Measurements from ENCODE around the gene ZNF879. TPM values are rescaled to one million over a fixed set of nuclear protein-coding genes. Genes with fewer than 3 reads are reported as not detected.

The ZNF879 gene
- total and polyA plus RNA-seq, 2 of the 13 experiments (the other 11 are each of a cell fraction or from before 2014, with no cell fraction given) = 0.83 to 2.8 TPM

GRCh38 chr5:178989311-178989710 lies 34.3 kb upstream of the ZNF879 start:
- no peak overlapping the region for H3K4me3 ChIP-seq (replicated peaks in 1 of 3; ENCODE audit: insufficient read depth in 1 of 3, low read depth in 2 of 3, low read length in 3 of 3)
- no peak overlapping the region for H2AFZ ChIP-seq (ENCODE audit: low read length)
- H3K4me1 ChIP-seq (ENCODE audit: insufficient read depth, low read length) = no peaks in the 10 kb centered on the region
- FAIRE-seq (no peak), DNase-seq (ENCODE audit: low spot score) (no peak), ATAC-seq (no peak)
- H3K9me3 ChIP-seq (ENCODE audit: low read length) = peaks cover 49% of the 10 kb centered on the region
- H3K36me3 ChIP-seq (replicated peaks in 1 of 2; ENCODE audit: control insufficient read depth in 1 of 2, insufficient read depth in 2 of 2, low read length in 2 of 2) = no peaks in the 10 kb centered on the region
- BruUV-seq (replicated peaks) = no TSS peak
- no peaks in the 10 kb centered on the region for H4K20me1 ChIP-seq (ENCODE audit: insufficient read depth, low read length)
- no peak overlapping the region for H3K4me2 ChIP-seq (ENCODE audit: low read depth, low read length)
- no peak for TF ChIP-seq ZSCAN5A (CRISPR knock-in tag; IDR thresholded peaks at IDR 0.05; ENCODE audit: borderline replicate concordance)
- no peak for TF ChIP-seq CREB1 (IDR thresholded peaks at IDR 0.05)
- no peak for TF ChIP-seq CREB1 (CRISPR knock-in tag; IDR thresholded peaks at IDR 0.05)
- TF ChIP-seq ZNF580 (CRISPR knock-in tag; IDR thresholded peaks at IDR 0.05; ENCODE audit: borderline replicate concordance, low read depth) = no peak
- TF ChIP-seq ZNF558 (CRISPR knock-in tag; IDR thresholded peaks at IDR 0.05; ENCODE audit: borderline replicate concordance) = no peak
- no peak for TF ChIP-seq FOXK2 (IDR thresholded peaks at IDR 0.05)
- no peak for TF ChIP-seq NFIC (IDR thresholded peaks at IDR 0.05; ENCODE audit: low read length)
- TF ChIP-seq ERF (CRISPR knock-in tag; IDR thresholded peaks at IDR 0.05) = no peak
- TF ChIP-seq, protein P1, sequence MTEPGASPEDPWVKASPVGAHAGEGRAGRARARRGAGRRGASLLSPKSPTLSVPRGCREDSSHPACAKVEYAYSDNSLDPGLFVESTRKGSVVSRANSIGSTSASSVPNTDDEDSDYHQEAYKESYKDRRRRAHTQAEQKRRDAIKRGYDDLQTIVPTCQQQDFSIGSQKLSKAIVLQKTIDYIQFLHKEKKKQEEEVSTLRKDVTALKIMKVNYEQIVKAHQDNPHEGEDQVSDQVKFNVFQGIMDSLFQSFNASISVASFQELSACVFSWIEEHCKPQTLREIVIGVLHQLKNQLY (CRISPR knock-in tag; IDR thresholded peaks at IDR 0.05) = no peak
- no peak for TF ChIP-seq ZBTB26 (CRISPR knock-in tag; IDR thresholded peaks at IDR 0.05; ENCODE audit: borderline replicate concordance)
- TF ChIP-seq ZNF101 (CRISPR knock-in tag; IDR thresholded peaks at IDR 0.05; ENCODE audit: borderline replicate concordance, low read depth) = no peak
- no peak for TF ChIP-seq TEAD3 (CRISPR knock-in tag; optimal IDR thresholded peaks at IDR 0.05; ENCODE audit: borderline replicate concordance)
- TF ChIP-seq NR2F2 (IDR thresholded peaks at IDR 0.05; ENCODE audit: borderline replicate concordance, low read depth) = no peak
- TF ChIP-seq TBX3 (IDR thresholded peaks at IDR 0.05; ENCODE audit: borderline replicate concordance) = no peak
- TF ChIP-seq CC2D1A (CRISPR knock-in tag; IDR thresholded peaks at IDR 0.05) = no peak
- TF ChIP-seq RFXAP (CRISPR knock-in tag; IDR thresholded peaks at IDR 0.05; ENCODE audit: borderline replicate concordance) = no peak
- TF ChIP-seq ZNF703 (CRISPR knock-in tag; IDR thresholded peaks at IDR 0.05; ENCODE audit: borderline replicate concordance) = no peak
- TF ChIP-seq ZNF3 (CRISPR knock-in tag; IDR thresholded peaks at IDR 0.05) = no peak
- no peak for TF ChIP-seq KAT2B (IDR thresholded peaks at IDR 0.05; ENCODE audit: borderline replicate concordance, low read depth, low read length)
- no peak for TF ChIP-seq ZNF552 (CRISPR knock-in tag; IDR thresholded peaks at IDR 0.05; ENCODE audit: borderline replicate concordance)
- H3K9ac ChIP-seq (ENCODE audit: insufficient read depth, low read depth, low read length) = no peak overlapping the region
- intact Hi-C loops (cut with micrococcal nuclease; ENCODE audit: unreplicated experiment) (no loop called here), in situ Hi-C loops (cut with HindIII; ENCODE audit: extremely low pct_ligation_motif_present, low pct_unique_long_range_greater_than_20kb) (no loop called here)
- H3K27me3 ChIP-seq (ENCODE audit: control insufficient read depth in 1 of 2, insufficient read depth in 2 of 2, low read length in 2 of 2) = no peaks in the 10 kb centered on the region
- ChIA-PET POLR2A (no interaction called here), CTCF (ENCODE audit: low intra/inter-chr PET ratio, low total read pairs) (no interaction called here)
- 76% methylated on average over 4 of the region's 7 CpGs for WGBS (ENCODE audit: low lambda C conversion rate)
- H3K79me2 ChIP-seq (ENCODE audit: insufficient read depth, low read length) = no peaks in the 10 kb centered on the region
- no peak overlapping the region for H3K27ac ChIP-seq (ENCODE audit: extremely low read length, insufficient read depth, low read length)
